ENCODE data around the gene VAPA. TPM values are rescaled to one million over a fixed set of nuclear protein-coding genes. Genes with fewer than 3 reads are reported as not detected.

The VAPA gene, protein sequence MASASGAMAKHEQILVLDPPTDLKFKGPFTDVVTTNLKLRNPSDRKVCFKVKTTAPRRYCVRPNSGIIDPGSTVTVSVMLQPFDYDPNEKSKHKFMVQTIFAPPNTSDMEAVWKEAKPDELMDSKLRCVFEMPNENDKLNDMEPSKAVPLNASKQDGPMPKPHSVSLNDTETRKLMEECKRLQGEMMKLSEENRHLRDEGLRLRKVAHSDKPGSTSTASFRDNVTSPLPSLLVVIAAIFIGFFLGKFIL
- total RNA-seq: 100 to 1,000 TPM; 156 to 220 TPM

DNA sequence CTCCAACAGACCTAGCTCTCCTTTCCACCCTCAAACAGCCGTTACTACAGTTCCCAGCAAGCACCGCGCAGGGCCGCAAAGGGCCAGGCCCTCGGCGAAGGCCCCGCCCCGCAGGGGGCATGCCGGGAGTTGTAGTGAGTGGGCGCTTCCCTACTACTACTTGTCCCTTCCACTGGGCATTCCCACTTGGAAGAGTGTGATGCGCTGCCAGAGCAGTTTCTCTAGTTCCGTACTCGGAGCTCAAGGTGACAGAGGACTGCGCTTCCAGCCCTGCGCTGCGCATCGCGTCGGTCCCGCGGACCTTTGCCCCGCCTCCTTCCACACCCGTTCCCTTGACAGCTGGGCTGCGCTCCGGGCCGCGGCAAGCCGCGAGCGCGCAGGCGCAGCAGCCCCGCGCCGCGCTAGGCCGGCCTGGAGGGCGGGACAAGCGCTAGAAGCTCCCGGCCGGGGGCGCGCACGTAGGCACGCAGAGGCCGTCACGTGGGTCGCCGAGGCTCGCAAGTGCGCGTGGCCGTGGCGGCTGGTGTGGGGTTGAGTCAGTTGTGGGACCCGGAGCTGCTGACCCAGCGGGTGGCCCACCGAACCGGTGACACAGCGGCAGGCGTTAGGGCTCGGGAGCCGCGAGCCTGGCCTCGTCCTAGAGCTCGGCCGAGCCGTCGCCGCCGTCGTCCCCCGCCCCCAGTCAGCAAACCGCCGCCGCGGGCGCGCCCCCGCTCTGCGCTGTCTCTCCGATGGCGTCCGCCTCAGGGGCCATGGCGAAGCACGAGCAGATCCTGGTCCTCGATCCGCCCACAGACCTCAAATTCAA lies at the start of gene VAPA:
TSS of gene VAPA (plus strand) at position 491 of the 808 bp plus-strand sequence. CDS start at position 732, 241 bp downstream.
- POLR2A ChIA-PET: interaction anchor here (0.6 to 2.7 kb wide), 8 partner anchors 11 to 715 kb away, joined by 3 to 15 read pairs (median 4); partner anchors contain the start of gene TWSG1

DNA sequence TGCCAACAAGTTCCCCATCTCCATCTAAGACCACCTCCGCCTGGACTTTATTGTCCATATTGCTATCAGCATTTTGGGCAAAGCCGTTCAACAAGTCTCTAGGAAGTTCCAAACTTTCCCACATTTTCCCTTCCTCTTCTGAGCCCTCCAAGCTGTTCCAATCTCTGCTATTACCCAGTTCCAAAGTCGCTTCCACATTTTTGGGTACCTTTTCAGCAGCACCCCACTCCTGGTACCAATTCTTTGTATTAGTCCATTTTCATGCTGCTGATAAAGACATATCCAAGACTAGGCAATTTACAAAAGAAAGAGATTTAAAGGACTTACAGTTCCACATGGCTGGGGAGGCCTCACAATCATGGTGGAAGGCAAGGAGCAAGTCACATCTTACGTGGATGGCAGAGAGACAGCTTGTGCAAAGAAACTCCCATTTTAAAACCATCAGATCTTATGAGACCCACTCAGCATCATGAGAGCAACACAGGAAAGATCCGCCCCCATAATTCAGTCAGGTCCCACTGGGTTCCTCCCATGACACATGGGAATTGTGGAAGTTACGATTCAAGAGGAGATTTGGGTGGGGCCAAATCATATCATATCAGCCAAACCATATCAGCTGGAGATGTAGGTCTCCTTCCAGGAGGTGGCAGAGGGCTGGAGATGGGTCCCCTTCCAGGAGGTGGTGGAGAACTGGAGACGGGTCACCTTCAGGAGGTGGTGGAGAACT lies 47.9 kb upstream of the VAPA start:
- Mint-ChIP-seq H3K9me3 (ENCODE audit: low read depth) (peaks cover 13% of the 10 kb centered on the region), H3K4me1 (peaks cover 6% of the 10 kb centered on the region), H3K4me3 (no peak overlapping the region), H3K36me3 (ENCODE audit: low read depth) (no peaks in the 10 kb centered on the region), H3K27ac (no peak overlapping the region), H3K27me3 (peaks cover 12% of the 10 kb centered on the region)
- intact Hi-C loops (cut with DNase I, micrococcal nuclease): no loop called here
- DNase-seq: no peak
- ChIA-PET CTCF (no interaction called here), POLR2A (no interaction called here)
- no peak for ATAC-seq

More for the DNA sequence above, at the start of gene VAPA:
- peaks cover 5% of the 10 kb centered on the region for H3K27me3 Mint-ChIP-seq
- peak within 1 kb of the TSS; percentile 89 for H3K4me3 Mint-ChIP-seq
- peak; percentile 96 for DNase-seq
- H3K9me3 Mint-ChIP-seq (ENCODE audit: low read depth): no peaks in the 10 kb centered on the region
- CTCF ChIA-PET: interaction anchor here (1.0 kb wide), 2 partner anchors 12 to 1303 kb away, joined by 3 read pairs; no protein-coding TSS in a partner anchor
- intact Hi-C loops (cut with DNase I, micrococcal nuclease): loop anchor here (1.0 to 10.0 kb wide), 16 partner anchors 37 to 1994 kb away; partner anchors contain the start of genes NDUFV2 (in 2 of the 2), PPP4R1 (in 2 of the 2), RALBP1 (in 2 of the 2) and ANKRD12 (in 1 of the 2)
- peak; percentile 86 for ATAC-seq
- H3K27ac Mint-ChIP-seq: peak within 1 kb of the TSS; percentile 93
- H3K4me1 Mint-ChIP-seq: peaks cover 20% of the 10 kb centered on the region
- H3K36me3 Mint-ChIP-seq (ENCODE audit: low read depth): peaks cover 3% of the 10 kb centered on the region

DNA sequence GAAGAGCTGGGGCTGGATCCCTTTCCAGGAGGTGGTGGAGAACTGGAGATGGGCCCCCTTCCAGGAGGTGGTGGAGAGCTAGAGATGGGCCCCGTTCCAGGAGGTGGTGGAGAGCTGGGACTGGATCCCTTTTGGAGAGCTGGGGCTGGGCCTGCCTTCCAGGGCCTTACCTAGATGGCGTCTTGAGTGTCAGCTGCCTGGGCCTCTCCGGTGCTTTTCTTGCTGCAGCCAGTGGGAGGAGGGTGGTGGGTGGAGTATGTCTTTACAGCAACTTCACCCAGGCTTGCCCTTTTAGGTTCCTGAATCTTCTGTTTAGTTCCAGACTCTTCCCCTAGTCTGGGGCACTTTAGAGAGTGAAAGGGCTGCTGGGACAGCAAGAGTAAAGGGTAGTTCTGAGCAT lies 47.2 kb upstream of the VAPA start:
- Mint-ChIP-seq H3K9me3 (ENCODE audit: low read depth) (peaks cover 13% of the 10 kb centered on the region), H3K27ac (no peak overlapping the region), H3K4me3 (no peak overlapping the region), H3K4me1 (peaks cover 3% of the 10 kb centered on the region), H3K36me3 (ENCODE audit: low read depth) (no peaks in the 10 kb centered on the region), H3K27me3 (peaks cover 15% of the 10 kb centered on the region)
- ChIA-PET POLR2A (no interaction called here), CTCF (no interaction called here)
- no peak for ATAC-seq
- intact Hi-C loops (cut with DNase I, micrococcal nuclease): no loop called here
- DNase-seq: no peak

- CTCF ChIA-PET: no interaction called here
- peaks cover 15% of the 10 kb centered on the region for H3K27me3 Mint-ChIP-seq
- no peaks in the 10 kb centered on the region for H3K4me1 Mint-ChIP-seq
- no peak overlapping the region for H3K27ac Mint-ChIP-seq
- intact Hi-C loops (cut with DNase I, micrococcal nuclease): no loop called here
- H3K4me3 Mint-ChIP-seq: no peak overlapping the region
- ATAC-seq (no peak), DNase-seq (no peak)
- POLR2A ChIA-PET: no interaction called here
- no peaks in the 10 kb centered on the region for H3K36me3 Mint-ChIP-seq (ENCODE audit: low read depth)
- H3K9me3 Mint-ChIP-seq (ENCODE audit: low read depth): peaks cover 13% of the 10 kb centered on the region
Observed at GRCh38 chr18:9867071-9867594, 46.7 kb upstream of the VAPA start.

- no peak overlapping the region for H3K27ac Mint-ChIP-seq
Observed at GRCh38 chr18:9868857-9869714, 44.7 kb upstream of the VAPA start.

GRCh38 chr18:9869715-9870430 lies 43.9 kb upstream of the VAPA start:
- Mint-ChIP-seq H3K4me1 (no peaks in the 10 kb centered on the region), H3K27me3 (peaks cover 18% of the 10 kb centered on the region), H3K4me3 (no peak overlapping the region), H3K36me3 (ENCODE audit: low read depth) (no peaks in the 10 kb centered on the region), H3K27ac (no peak overlapping the region), H3K9me3 (ENCODE audit: low read depth) (peaks cover 13% of the 10 kb centered on the region)
- CTCF ChIA-PET: no interaction called here
- DNase-seq (no peak), ATAC-seq (no peak)
- POLR2A ChIA-PET: no interaction called here
- intact Hi-C loops (cut with DNase I, micrococcal nuclease): no loop called here

More at GRCh38 chr18:9868857-9869714, 44.7 kb upstream of the VAPA start:
- H3K4me3 Mint-ChIP-seq: no peak overlapping the region
- H3K27me3 Mint-ChIP-seq: peaks cover 18% of the 10 kb centered on the region
- CTCF ChIA-PET: no interaction called here
- POLR2A ChIA-PET: no interaction called here
- no peaks in the 10 kb centered on the region for H3K36me3 Mint-ChIP-seq (ENCODE audit: low read depth)
- intact Hi-C loops (cut with DNase I, micrococcal nuclease): no loop called here
- DNase-seq: no peak
- peaks cover 13% of the 10 kb centered on the region for H3K9me3 Mint-ChIP-seq (ENCODE audit: low read depth)
- no peak for ATAC-seq
- H3K4me1 Mint-ChIP-seq: no peaks in the 10 kb centered on the region

DNA sequence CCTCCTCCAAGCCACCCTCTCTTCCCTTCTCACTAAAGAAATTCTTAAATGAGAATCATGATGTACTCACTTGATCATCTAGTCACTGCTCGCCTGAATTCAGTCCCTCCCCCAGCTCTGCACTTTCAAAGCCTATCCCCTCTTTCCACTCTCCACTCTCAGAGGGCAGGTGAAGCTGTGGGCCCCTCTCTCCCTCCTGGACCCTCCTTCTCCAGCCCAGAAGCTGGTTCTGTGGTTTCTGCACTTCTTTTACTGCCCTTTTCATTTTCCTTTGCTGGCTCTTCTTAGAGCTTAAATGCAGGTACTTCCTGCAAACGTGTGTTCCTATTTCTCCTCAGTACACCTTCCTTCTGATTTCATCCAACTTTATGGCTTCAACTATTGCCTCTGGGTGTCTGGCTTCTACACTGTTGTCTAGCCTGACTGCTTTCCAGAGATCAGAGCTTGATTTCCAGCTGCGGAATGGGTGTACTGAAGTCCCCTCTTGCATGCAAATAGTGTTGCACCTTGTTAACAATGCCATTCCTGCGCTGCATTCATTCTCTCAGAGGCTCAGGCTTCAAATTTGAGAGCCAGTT lies 43.3 kb upstream of the VAPA start:
- CTCF ChIA-PET: no interaction called here
- ATAC-seq (no peak), DNase-seq (no peak)
- POLR2A ChIA-PET: no interaction called here
- no peaks in the 10 kb centered on the region for H3K36me3 Mint-ChIP-seq (ENCODE audit: low read depth)
- H3K27ac Mint-ChIP-seq: no peak overlapping the region
- no peaks in the 10 kb centered on the region for H3K4me1 Mint-ChIP-seq
- no peak overlapping the region for H3K4me3 Mint-ChIP-seq
- H3K9me3 Mint-ChIP-seq (ENCODE audit: low read depth): peaks cover 11% of the 10 kb centered on the region
- intact Hi-C loops (cut with DNase I, micrococcal nuclease): no loop called here
- peaks cover 18% of the 10 kb centered on the region for H3K27me3 Mint-ChIP-seq

GRCh38 chr18:9871244-9871746 lies 42.5 kb upstream of the VAPA start:
- Mint-ChIP-seq H3K27ac (no peak overlapping the region), H3K27me3 (peaks cover 18% of the 10 kb centered on the region), H3K9me3 (ENCODE audit: low read depth) (peaks cover 3% of the 10 kb centered on the region), H3K4me3 (no peak overlapping the region), H3K4me1 (peaks cover 1% of the 10 kb centered on the region), H3K36me3 (ENCODE audit: low read depth) (no peaks in the 10 kb centered on the region)
- ChIA-PET POLR2A (no interaction called here), CTCF (no interaction called here)
- intact Hi-C loops (cut with DNase I, micrococcal nuclease): no loop called here
- ATAC-seq (no peak), DNase-seq (no peak)

DNA sequence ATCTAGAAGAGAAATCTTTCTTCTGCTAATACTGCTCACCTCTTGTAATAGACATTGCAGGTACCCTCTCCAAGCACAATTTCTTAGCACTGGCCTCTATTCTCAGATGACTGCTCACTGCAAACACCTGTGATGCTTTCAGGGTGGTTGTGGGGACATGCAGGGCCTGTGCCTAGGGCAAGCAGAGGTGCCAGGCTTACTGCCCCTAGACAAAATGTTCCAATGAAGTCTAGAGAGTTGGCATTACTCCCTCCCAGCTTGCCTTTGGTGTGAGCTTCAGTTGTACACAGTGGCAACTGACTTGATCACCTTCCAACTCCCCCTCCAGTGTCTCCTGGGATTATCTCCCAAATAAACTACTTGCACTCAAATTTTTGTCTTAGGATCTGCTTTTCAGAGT lies 41.0 kb upstream of the VAPA start:
- CTCF ChIA-PET: no interaction called here
- POLR2A ChIA-PET: no interaction called here

GRCh38 chr18:9874728-9875127 lies 39.1 kb upstream of the VAPA start:
- ATAC-seq (no peak), DNase-seq (no peak)
- no peaks in the 10 kb centered on the region for H3K9me3 Mint-ChIP-seq (ENCODE audit: low read depth)
- ChIA-PET CTCF (no interaction called here), POLR2A (no interaction called here)
- peaks cover 12% of the 10 kb centered on the region for H3K27me3 Mint-ChIP-seq
- no peak overlapping the region for H3K4me3 Mint-ChIP-seq
- no peaks in the 10 kb centered on the region for H3K36me3 Mint-ChIP-seq (ENCODE audit: low read depth)
- H3K27ac Mint-ChIP-seq: no peak overlapping the region
- intact Hi-C loops (cut with DNase I, micrococcal nuclease): no loop called here
- H3K4me1 Mint-ChIP-seq: peaks cover 13% of the 10 kb centered on the region

More for the DNA sequence above, 41.0 kb upstream of the VAPA start:
- no peaks in the 10 kb centered on the region for H3K36me3 Mint-ChIP-seq (ENCODE audit: low read depth)
- H3K4me3 Mint-ChIP-seq: no peak overlapping the region
- no peaks in the 10 kb centered on the region for H3K9me3 Mint-ChIP-seq (ENCODE audit: low read depth)
- ATAC-seq (no peak), DNase-seq (no peak)
- H3K27me3 Mint-ChIP-seq: peaks cover 15% of the 10 kb centered on the region
- intact Hi-C loops (cut with DNase I, micrococcal nuclease): no loop called here
- peaks cover 13% of the 10 kb centered on the region for H3K4me1 Mint-ChIP-seq
- H3K27ac Mint-ChIP-seq: no peak overlapping the region
